ENCODE results near the gene PTPRN2. TPM values are rescaled to one million over a fixed set of nuclear protein-coding genes. Genes with fewer than 3 reads are reported as not detected.
A peak's percentile ranks its signal among the peaks of the same experiment; 100 is the strongest.

Gene PTPRN2
- total and polyA plus RNA-seq, 2 of the 13 experiments (the other 11 are each of a cell fraction or from before 2014, with no cell fraction given), result 2.5 to 24.2 TPM

- peak; percentile 34; the same call in 1 of the 2 replicates for TF ChIP-seq PBX2 (CRISPR knock-in tag; IDR thresholded peaks at IDR 0.05)
- TF ChIP-seq ZNF503 (CRISPR knock-in tag; IDR thresholded peaks at IDR 0.05), result peak; percentile 57; the same call in 1 of the 2 replicates
- no peak for TF ChIP-seq ZBTB7B (CRISPR knock-in tag; IDR thresholded peaks at IDR 0.05)
- peak; percentile 14; the same call in 1 of the 2 replicates for TF ChIP-seq SP5 (CRISPR knock-in tag; IDR thresholded peaks at IDR 0.05; ENCODE audit: borderline replicate concordance, low read depth)
- 0 out of 2 replicates have a peak, but pooled peaks have one; percentile 26 for TF ChIP-seq POLR2G (IDR thresholded peaks at IDR 0.05; ENCODE audit: low read depth, low read length)
- TF ChIP-seq ZNF282 (IDR thresholded peaks at IDR 0.05; ENCODE audit: partially characterized antibody), result no peak
- no peak for TF ChIP-seq KDM3A (CRISPR knock-in tag; IDR thresholded peaks at IDR 0.05; ENCODE audit: low read depth)
- TF ChIP-seq ARNT (IDR thresholded peaks at IDR 0.05), result no peak
- peak; percentile 93 for TF ChIP-seq ELF3 (CRISPR knock-in tag; IDR thresholded peaks at IDR 0.05)
- peak; percentile 51; the same call in 1 of the 2 replicates for TF ChIP-seq POGZ (CRISPR knock-in tag; IDR thresholded peaks at IDR 0.05)
- no peak for TF ChIP-seq SP1 (IDR thresholded peaks at IDR 0.05)
- no peak for TF ChIP-seq SP1 (CRISPR knock-in tag; IDR thresholded peaks at IDR 0.05)
- peak; percentile 88 for TF ChIP-seq ARID5B (CRISPR knock-in tag; IDR thresholded peaks at IDR 0.05)
- TF ChIP-seq ZNF430 (CRISPR knock-in tag; IDR thresholded peaks at IDR 0.05), result no peak
- TF ChIP-seq RCOR2 (CRISPR knock-in tag; IDR thresholded peaks at IDR 0.05), result peak; percentile 74; the same call in 1 of the 2 replicates
- TF ChIP-seq FOXA1 (IDR thresholded peaks at IDR 0.05), result no peak
- TF ChIP-seq FOXA1 (CRISPR knock-in tag; IDR thresholded peaks at IDR 0.05), result peak; percentile 23; the same call in 1 of the 2 replicates
- no peak for TF ChIP-seq SRSF4 (IDR thresholded peaks at IDR 0.05; ENCODE audit: low read depth, low read length, poor library complexity, severe bottlenecking)
- TF ChIP-seq ZC3H13 (CRISPR knock-in tag; IDR thresholded peaks at IDR 0.05), result no peak
- peak; percentile 49; the same call in 1 of the 2 replicates for TF ChIP-seq BCL6 (CRISPR knock-in tag; IDR thresholded peaks at IDR 0.05)
- 0 out of 2 replicates have a peak, but pooled peaks have one; percentile 33 for TF ChIP-seq SIN3A (IDR thresholded peaks at IDR 0.05; ENCODE audit: borderline replicate concordance, low read depth, low read length)
- 0 out of 2 replicates have a peak, but pooled peaks have one; percentile 20 for TF ChIP-seq ZFX (CRISPR knock-in tag; IDR thresholded peaks at IDR 0.05; ENCODE audit: low read depth)
- TF ChIP-seq KDM4B (CRISPR knock-in tag; IDR thresholded peaks at IDR 0.05), result no peak
These were observed 6.1 kb downstream of the PTPRN2 start (continued) for GRCh38 chr7:158581440-158582088.
